Right lobe of liver (tissue), 4 donors: ENCODE results near the gene GRID1.

Experiments
- CTCF ChIP-seq, 4 donors: fragments of 200-600 bp in 3 of 4; fragments of 450-650 bp in 1 of 4; IDR thresholded peaks; one replicate each; pipeline versions ENCODE4 v1.5.1 to v1.8.0; 2016 to 2022; ENCODE audit warnings: antibody characterized with exemption in 4 of 4, mild to moderate bottlenecking in 2 of 4
- POLR2A ChIP-seq: fragments of 450-650 bp; IDR thresholded peaks from one replicate; pipeline ENCODE4 v1.6.1; 2017; ENCODE audit warnings: antibody characterized with exemption, mild to moderate bottlenecking
- donor health status: DM: no; HTN: no; CAD: no.
- donor health status: DM: no; HTN: no; CAD: no.
- donor health status: DM: no; HTN: yes; CAD: no.

GRCh38 chr10:86260564-86260963 lies 106.0 kb downstream of the GRID1 start:
- no peak for TF ChIP-seq CTCF (IDR thresholded peaks at IDR 0.05)
- no peak for TF ChIP-seq POLR2A
